ENCODE results near the gene UQCC3. TPM values are rescaled to one million over a fixed set of nuclear protein-coding genes. Genes with fewer than 3 reads are reported as not detected.

UQCC3 gene
- total RNA-seq, 4 donors from 2014 or later: 7.3 to 9.9 (median 8.2) TPM

- DNase-seq (ENCODE audit: low spot score) (no peak), ATAC-seq (ENCODE audit: low FRiP score) (no peak)
- no peak for TF ChIP-seq CTCF (IDR thresholded peaks at IDR 0.05)
Observed at GRCh38 chr11:62677156-62677555, 5.7 kb downstream of the UQCC3 start.

DNA sequence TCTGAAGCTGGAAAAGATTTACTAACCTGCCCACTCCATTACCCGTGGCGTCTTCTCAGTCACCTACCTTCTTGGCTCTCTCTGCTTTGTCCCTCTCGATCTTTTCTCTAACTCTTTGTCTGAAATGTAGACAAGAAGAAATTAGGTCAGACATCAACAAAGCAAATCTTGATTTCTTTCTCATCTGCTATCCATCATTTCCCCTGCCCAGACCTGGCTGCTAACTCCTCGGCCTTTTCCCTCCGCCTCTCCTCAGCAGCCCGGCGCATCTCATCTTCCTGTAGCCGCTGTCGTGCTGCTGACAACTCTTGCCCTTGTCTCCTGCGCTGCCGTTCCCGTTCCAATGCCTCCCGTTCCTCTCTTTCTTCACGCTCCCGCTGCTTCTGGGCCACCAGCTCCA, 6.2 kb downstream of the UQCC3 start:
- ATAC-seq (ENCODE audit: low FRiP score): no peak
- no peak for DNase-seq (ENCODE audit: low spot score)
- no peak for TF ChIP-seq CTCF (IDR thresholded peaks at IDR 0.05)

GRCh38 chr11:62678433-62678769, 6.9 kb downstream of the UQCC3 start:
- DNase-seq (ENCODE audit: low spot score) (no peak), ATAC-seq (ENCODE audit: low FRiP score) (no peak)
- TF ChIP-seq CTCF (IDR thresholded peaks at IDR 0.05): no peak

DNA sequence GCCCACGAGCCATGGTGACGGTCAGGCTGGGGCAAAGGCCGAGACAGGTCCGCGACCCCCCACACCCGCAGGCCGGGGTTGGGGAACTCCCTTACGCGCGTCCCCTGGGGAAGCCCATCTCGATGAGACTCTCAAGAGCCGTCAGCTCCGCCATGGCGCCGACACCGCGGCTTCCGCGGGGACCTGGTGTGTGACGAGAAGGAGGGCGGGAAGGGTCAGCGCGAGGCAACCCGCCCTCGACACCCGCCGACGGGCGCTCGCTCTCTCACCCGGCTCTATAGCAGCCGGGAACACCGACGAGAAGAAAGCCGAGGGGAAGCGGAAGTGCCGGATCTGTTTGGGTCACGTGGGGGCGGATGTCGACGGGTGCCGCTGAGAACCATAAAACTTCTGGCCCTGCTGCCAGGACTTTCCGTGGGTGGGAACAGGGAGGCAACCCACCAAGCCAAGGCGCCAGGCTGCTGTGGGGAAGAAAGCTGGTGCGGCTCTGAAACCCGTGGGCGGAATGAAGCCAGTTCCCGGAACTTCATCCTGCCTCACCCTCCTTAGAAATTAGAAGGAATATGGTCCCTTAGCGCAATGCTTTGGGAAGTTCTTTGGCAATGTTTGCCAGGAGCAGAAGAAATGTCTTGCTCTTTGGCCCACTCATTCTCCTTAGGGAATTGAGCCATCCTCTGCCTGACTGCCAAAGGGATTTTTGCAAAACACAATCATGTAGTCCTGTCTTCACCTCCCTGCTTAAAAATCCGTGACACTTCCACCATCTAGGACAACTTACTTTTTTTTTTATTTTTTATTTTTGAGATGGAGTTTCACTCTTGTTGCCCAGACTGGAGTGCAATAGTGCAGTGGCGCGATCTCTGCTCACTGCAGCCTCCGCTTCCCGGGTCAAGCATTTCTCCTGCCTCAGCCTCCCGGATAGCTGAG, 7.6 kb downstream of the UQCC3 start, which contains the start of gene UBXN1:
TSS of gene UBXN1 (minus strand) at position 304 of the 927 bp plus-strand sequence. CDS start at position 154, 150 bp downstream.
- no peak for TF ChIP-seq CTCF (IDR thresholded peaks at IDR 0.05)
- DNase-seq (ENCODE audit: low spot score) (peak; percentile 87), ATAC-seq (ENCODE audit: low FRiP score) (peak; percentile 93)

- ATAC-seq (ENCODE audit: low FRiP score) (peak; percentile 70), DNase-seq (ENCODE audit: low spot score) (no peak)
- TF ChIP-seq CTCF (IDR thresholded peaks at IDR 0.05): no peak
Observed at GRCh38 chr11:62680825-62681240, 9.4 kb downstream of the UQCC3 start.

DNA sequence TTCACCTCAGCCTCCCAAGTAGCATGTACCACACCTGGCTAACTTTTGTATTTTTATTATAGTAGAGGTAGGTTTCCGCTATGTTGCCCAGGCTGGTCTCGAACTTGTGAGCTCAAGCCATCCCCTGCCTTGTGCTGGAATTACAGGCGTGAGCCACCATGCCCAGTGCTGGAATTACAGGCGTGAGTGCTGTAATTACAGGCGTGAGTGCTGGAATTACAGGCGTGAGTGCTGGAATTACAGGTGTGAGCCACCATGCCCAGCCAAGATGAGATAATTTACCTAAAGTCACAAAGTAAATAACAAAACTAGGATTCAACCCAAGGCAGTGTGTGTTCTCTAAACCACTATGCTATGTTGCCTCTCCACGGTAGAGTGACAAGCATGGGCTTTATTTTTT, 11.0 kb downstream of the UQCC3 start:
- TF ChIP-seq CTCF (IDR thresholded peaks at IDR 0.05): no peak
- ATAC-seq (ENCODE audit: low FRiP score) (no peak), DNase-seq (ENCODE audit: low spot score) (no peak)
